Activated CD8-positive, alpha-beta memory T cell treated with anti-CD3 and anti-CD28 coated beads for 1 hour (primary cell): ENCODE measurements around the gene KRT16.
"Not testable (repeated sequence)": the region's sequence is repeated elsewhere in the genome, so short reads cannot be mapped to it uniquely, and the experiment has no call there.

Experiments
- DNase-seq, 2 donors: peaks; one replicate each; pipeline ENCODE4 v3.0.0-alpha.2; 2020; ENCODE audit warnings: low read depth in 1 of 2; ENCODE audit errors: extremely low read depth in 1 of 2

Gene KRT16

DNA sequence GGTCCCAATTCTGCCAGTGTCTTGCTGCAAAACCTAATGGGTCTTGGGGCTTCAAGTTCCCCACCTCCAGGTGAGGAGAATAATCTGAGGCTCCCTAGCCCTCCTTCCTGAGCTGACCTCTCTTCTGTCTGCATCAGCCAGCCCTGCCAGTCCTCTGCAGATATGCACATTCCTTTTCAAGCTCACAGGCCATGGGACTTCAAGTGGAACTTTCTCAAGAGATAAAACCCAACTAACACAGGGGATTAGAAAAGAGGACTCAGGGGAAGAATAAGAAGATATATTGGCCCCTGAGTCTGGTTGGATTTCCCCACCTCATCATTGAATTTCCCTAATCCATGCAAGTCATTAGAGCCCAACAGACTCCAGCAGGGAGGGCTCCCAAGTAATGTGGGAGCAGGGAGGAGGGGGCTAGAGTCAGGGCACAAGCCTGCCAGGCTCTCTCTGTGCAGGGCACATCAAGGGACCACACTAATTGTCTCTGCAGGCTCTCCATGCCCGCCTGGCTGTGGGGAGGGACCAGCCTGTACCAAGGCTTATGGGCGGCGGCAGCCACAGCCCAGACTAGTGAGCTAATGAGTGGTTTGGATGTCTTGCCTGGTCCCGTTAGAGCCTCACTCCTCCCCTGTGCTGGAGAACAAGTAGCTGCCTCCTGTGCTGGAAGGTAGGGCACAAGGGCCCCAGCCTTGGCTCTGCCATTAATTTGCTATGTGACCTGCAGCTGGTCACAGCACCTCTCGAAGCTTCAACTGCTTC is 27.1 kb downstream of the KRT16 start:
- no peak for DNase-seq

- not testable (repeated sequence) for DNase-seq
Observed at GRCh38 chr17:41584331-41584927, 28.1 kb downstream of the KRT16 start.

DNA sequence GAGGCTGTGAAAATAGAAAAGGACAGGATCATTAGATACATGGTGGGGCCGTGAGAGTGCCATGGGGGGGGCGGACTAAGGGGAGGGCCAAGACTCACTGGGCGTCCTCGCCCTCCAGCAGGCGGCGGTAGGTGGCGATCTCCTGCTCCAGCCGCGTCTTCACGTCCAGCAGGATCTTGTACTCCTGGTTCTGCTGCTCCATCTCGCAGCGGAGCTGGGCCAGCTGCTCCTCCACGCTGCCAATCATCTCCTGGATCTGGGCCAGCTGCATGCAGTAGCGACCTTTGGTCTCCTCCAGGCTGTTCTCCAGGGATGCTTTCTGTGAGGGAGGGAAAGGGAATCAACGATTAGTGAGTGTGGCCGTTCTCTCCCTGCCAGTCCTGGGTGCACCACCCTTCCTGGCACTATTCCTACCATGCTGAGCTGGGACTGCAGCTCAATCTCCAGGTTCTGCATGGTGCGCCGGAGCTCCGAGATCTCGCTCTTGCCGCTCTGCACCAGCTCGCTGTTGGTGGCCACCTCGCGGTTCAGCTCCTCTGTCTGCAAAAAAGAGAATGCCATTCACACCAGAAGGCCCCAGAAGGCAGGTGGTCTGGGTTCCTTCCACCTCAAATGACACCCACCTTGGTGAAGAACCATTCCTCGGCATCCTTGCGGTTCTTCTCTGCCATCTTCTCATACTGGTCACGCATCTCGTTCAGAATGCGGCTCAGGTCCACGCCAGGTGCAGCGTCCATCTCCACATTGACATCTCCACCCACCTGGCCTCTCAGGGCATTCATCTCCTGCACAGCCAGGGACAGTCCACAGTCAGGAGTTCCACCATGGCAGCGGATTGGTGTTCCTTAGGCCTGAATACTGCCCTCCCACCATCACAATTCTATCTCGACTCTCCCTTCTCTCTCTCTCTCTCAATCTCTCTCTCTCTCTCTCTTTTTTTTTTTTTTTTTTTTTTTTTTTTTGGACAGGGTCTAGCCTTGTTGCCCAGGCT is 29.1 kb downstream of the KRT16 start:
- DNase-seq, result no peak

DNA sequence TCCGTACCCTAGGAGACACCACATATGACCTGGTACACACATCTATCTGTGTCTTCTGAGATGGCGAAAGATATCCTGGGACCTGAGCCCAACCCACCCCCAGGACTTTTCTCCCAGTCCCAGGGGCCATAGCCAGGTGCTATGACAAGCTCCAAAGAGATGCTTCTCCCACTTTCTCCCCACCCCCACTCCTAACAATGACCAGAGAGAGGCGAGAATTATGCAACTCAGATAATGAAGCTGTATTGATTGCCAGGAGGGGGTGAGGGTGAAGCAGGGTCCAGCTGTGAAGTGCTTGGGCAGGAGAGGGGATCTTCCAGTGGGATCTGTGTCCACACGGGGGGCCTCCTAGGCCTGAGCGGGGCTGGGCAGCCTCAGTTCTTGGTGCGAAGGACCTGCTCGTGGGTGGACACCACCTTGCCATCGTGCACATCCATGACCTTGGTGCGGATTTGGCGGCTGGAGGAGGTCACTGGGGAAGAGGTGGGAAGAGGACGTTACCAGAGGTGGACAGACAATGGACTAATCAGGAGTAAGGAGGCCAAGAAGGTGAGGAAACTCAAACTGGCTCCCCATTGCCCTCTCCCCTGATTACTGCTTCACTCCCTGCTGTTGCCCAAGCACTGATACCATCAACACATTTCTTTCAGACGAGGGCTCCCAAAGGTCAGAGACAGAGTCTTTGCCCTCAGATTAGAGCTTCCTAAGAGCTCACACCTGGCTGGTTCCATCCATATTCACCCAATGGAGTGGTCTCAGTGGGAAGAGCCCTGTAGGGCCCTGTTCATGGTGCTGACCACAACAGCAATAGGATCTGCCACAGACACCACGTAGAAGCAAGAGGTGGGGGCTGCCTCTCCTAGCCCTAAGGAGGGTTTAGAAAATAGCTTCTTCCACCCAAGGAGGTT is 30.3 kb downstream of the KRT16 start:
- not testable (repeated sequence) for DNase-seq

- DNase-seq, result no peak
Observed at GRCh38 chr17:41581366-41582060, 31.1 kb downstream of the KRT16 start.

DNA sequence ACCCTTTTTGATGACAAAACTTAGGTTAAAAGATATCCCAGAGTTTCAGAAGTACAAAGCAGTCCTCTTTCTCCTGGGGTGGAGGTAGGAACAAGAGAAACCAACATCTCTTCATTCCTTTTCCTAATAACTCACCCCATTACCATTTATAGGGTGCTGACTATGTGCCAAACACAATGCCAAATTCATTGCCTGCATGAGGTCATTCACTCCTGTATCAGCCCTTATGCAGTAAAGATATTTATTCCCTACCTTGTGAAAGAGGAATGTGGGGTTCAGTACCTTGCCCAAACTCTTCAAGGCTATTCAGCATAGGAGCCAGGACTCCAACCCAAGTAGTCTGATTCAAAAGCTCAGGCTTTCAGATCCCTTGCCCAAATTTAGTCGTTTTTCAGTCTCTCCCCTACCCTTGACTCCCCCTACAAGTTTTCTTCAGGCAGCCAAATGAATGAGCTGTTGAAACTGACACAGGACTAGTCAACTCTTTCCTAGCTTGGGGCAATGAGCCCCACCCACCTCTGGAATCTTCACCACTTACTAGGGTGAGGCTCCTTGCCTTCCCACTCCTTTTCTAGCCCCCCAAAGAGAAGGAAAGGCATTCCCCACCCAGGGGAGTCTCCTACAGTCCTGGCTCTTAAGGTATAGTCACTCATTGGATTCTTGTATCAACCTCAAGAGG is 31.7 kb downstream of the KRT16 start:
- no peak for DNase-seq

- DNase-seq, result no peak
Observed at GRCh38 chr17:41580244-41580575, 32.4 kb downstream of the KRT16 start.

GRCh38 chr17:41579484-41580243 is 32.9 kb downstream of the KRT16 start:
- DNase-seq, result peak; percentile 4 to 18

DNA sequence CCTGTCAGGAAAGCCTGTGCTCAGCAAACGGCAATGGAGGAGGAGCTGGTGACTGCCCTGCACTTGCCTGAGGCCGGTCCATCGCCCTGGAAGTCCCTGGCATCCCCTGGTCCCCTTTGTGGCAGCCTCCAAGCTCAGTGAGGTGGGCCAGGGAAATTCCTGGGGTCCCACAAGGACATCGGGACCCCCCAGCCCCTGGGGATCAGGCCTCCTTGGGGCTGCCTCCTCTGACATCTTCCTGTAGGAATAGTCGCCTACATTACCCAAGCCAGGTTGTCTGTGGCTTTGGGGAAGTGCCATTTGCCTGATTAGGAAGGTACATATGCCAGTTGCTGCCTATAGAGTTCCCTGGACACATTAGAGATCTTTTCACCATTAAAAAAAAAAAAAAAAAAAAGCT is 33.6 kb downstream of the KRT16 start:
- DNase-seq, result no peak

DNA sequence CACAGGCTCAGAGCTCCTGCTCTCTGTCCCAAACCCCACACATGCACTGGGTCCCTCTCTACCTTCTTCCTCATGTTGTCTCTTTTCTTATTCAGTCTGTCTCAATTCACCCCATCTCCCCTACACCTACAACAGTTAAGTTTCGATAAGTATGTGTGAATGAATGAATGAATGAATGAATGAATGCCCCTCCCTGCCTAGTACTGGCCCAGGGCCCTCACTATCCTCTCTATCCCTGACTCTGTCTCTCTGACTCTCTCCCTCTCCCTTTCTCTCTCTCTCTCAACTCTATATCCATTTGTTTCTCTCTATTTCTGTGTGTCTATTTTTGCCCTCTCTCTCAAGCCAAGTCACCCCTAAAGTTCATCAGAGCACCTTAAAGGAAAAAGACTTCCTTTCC is 34.0 kb downstream of the KRT16 start:
- no peak for DNase-seq

GRCh38 chr17:41576740-41577139 is 35.8 kb downstream of the KRT16 start:
- DNase-seq, result not testable (repeated sequence)

DNA sequence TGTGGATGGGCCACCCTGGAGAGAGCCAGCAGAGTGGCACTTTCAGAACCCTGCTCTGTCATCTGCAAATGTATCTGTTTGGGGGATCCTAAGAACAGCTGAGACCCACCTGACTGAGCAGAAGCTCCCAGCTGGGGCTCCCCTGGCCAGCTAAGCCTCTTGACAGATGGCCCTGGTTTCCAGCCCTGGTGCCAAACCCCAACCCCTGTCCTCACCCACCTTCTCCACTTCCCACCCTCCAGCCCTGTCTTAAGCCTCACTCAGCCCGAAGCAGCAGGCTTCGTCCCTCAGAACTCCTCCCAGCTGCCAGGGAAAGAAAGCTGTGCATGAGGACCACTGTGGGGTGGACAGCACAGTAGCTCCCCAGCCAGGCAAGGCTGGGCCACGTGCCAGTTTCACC is 37.2 kb downstream of the KRT16 start:
- no peak for DNase-seq

DNA sequence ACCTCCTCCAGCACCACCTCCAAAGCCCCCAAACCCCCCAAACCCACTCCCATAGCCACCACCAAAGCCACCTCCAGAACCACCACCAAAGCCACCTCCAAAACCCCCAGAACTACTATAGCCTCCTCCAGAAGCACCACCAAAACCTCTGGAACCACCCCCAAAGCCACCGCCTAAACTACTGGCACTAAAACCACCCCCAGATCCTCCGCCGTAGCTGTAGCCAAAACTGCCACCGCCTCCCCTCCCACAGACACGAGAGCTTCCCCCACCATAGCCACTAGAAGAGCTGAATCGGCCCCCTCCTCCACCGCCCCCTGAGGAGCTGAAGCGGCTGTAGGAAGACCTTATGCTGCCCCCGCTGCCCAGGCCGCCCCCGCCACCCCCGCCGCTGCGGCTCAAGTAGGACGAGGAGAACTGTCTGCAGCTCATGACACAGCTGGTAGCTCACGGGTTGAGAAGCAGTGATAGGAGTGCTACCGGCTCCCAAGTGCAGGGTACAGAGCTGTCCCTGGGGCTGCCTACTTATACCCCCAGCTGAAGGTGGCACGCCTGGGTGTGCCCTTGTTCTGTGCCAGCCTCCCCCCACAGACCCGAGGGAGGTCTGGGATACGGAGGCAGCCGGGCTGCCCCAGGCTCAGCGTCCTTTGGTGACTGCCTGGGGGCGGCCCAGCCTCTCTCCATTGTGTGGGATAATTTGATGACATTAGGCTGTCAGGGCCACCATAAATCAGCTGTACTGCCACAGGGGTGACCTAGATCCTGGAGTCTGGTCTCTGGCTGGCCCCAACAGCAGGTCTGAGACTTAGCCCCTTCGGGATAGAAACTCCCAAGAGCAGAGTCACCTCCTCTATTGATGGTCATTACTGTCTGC is 40.8 kb downstream of the KRT16 start, which contains the start of gene KRT9:
KRT9 (minus strand) TSS at position 499 of the 874 bp plus-strand sequence; CDS start at position 432, 67 bp downstream.
- DNase-seq, result no peak

GRCh38 chr17:41567317-41567716 is 45.2 kb downstream of the KRT16 start:
- DNase-seq, result no peak

- no peak for DNase-seq
Observed at GRCh38 chr17:41565338-41565737, 47.2 kb downstream of the KRT16 start.

- no peak for DNase-seq
Observed at GRCh38 chr17:41563607-41564170, 48.9 kb downstream of the KRT16 start.

DNA sequence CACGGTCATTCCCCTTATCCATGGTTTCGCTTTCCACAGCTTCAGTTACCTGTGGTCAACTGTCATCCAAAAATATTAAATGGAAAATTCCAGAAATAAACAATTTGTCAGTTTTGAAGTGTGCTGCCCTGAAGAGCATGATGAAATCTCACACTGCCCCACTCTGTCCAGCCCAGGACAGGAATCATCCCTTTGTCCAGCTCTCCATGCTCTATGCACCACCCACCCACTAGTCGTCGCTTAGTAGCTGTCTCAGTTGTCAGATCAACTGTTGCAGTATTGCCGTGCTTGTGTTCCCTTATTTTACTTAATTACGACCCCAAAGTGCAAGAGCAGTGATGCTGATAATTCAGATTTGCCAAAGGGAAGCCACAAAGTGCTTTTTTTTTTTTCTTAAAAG is 51.0 kb downstream of the KRT16 start:
- no peak for DNase-seq
